Measurements from ENCODE around the gene OR4D6. TPM values are rescaled to one million over a fixed set of nuclear protein-coding genes. Genes with fewer than 3 reads are reported as not detected.
"Not testable (repeated sequence)": the region's sequence is repeated elsewhere in the genome, so short reads cannot be mapped to it uniquely, and the experiment has no call there.

OR4D6 gene
- total and polyA plus RNA-seq, 2 experiments from 2014 or later, result not detected

- no peak for DNase-seq
- Histone ChIP-seq H3K4me2 (ENCODE audit: unreplicated experiment) (no peak overlapping the region), H4K20me1 (ENCODE audit: insufficient read depth) (no peaks in the 10 kb centered on the region), H3K36me3 (ENCODE audit: low read depth) (no peaks in the 10 kb centered on the region), H3F3A (ENCODE audit: insufficient read depth) (no peaks in the 10 kb centered on the region), H3K79me2 (ENCODE audit: insufficient read depth) (no peaks in the 10 kb centered on the region), H3K9me2 (ENCODE audit: insufficient read depth) (no peaks in the 10 kb centered on the region), H3K9ac (no peak overlapping the region), H2AFZ (no peak overlapping the region), H3K9me3 (ENCODE audit: low read depth) (no peaks in the 10 kb centered on the region), H3K27ac (no peak overlapping the region), H3K4me3 (no peak overlapping the region), H3K27me3 (replicated peaks; ENCODE audit: insufficient read depth) (0 out of 2 replicates have a peak, but pooled peaks cover 14% of the 10 kb centered on the region), H3K4me1 (ENCODE audit: insufficient read depth) (no peaks in the 10 kb centered on the region)
- TF ChIP-seq EZH2phosphoT487 (IDR thresholded peaks at IDR 0.05; ENCODE audit: insufficient read depth, low read depth) (no peak), EZH2 (IDR thresholded peaks at IDR 0.05; ENCODE audit: insufficient read depth, poor library complexity, severe bottlenecking) (no peak)
- in situ Hi-C loops (cut with MboI), result no loop called here
- WGBS, 2 experiments (ENCODE audit: low coverage in 1 of 2, low lambda C conversion rate in 2 of 2, missing lambda C conversion rate in 2 of 2), result 49 to 50% methylated on average over 7 of the region's 7 CpGs
These were observed 19.0 kb upstream of the OR4D6 start for GRCh38 chr11:59437770-59438169.

GRCh38 chr11:59445624-59446023, 11.1 kb upstream of the OR4D6 start:
- DNase-seq; H3K9me2 ChIP-seq (ENCODE audit: insufficient read depth); H3F3A ChIP-seq (ENCODE audit: insufficient read depth); H3K4me1 ChIP-seq (ENCODE audit: insufficient read depth); H3K9me3 ChIP-seq (ENCODE audit: low read depth); H3K27ac ChIP-seq; H3K36me3 ChIP-seq (ENCODE audit: low read depth); H3K27me3 ChIP-seq (replicated peaks; ENCODE audit: insufficient read depth); H3K9ac ChIP-seq; H3K79me2 ChIP-seq (ENCODE audit: insufficient read depth); H3K4me2 ChIP-seq (ENCODE audit: unreplicated experiment); H2AFZ ChIP-seq; H3K4me3 ChIP-seq; H4K20me1 ChIP-seq (ENCODE audit: insufficient read depth); in situ Hi-C loops (cut with MboI): not testable (repeated sequence)
- WGBS, 2 experiments (ENCODE audit: low coverage in 1 of 2, low lambda C conversion rate in 2 of 2, missing lambda C conversion rate in 2 of 2), result 6% methylated on average over 1 of the region's 1 CpG

GRCh38 chr11:59448484-59448883, 8.3 kb upstream of the OR4D6 start:
- no peaks in the 10 kb centered on the region for H3F3A ChIP-seq (ENCODE audit: insufficient read depth)
- H3K9me2 ChIP-seq (ENCODE audit: insufficient read depth), result no peaks in the 10 kb centered on the region
- 12 to 15% methylated on average over 2 of the region's 2 CpGs for WGBS, 2 experiments (ENCODE audit: low coverage in 1 of 2, low lambda C conversion rate in 2 of 2, missing lambda C conversion rate in 2 of 2)
- no peak overlapping the region for H3K4me2 ChIP-seq (ENCODE audit: unreplicated experiment)
- H3K27ac ChIP-seq, result no peak overlapping the region
- H4K20me1 ChIP-seq (ENCODE audit: insufficient read depth), result no peaks in the 10 kb centered on the region
- in situ Hi-C loops (cut with MboI), result no loop called here
- no peak overlapping the region for H3K4me3 ChIP-seq
- H2AFZ ChIP-seq, result no peak overlapping the region
- H3K79me2 ChIP-seq (ENCODE audit: insufficient read depth), result no peaks in the 10 kb centered on the region
- DNase-seq, result no peak
- no peaks in the 10 kb centered on the region for H3K36me3 ChIP-seq (ENCODE audit: low read depth)
- no peaks in the 10 kb centered on the region for H3K4me1 ChIP-seq (ENCODE audit: insufficient read depth)
- no peaks in the 10 kb centered on the region for H3K9me3 ChIP-seq (ENCODE audit: low read depth)
- H3K9ac ChIP-seq, result no peak overlapping the region
- no peaks in the 10 kb centered on the region; the same call in 1 of the 2 replicates for H3K27me3 ChIP-seq (replicated peaks; ENCODE audit: insufficient read depth)
- TF ChIP-seq EZH2 (IDR thresholded peaks at IDR 0.05; ENCODE audit: insufficient read depth, poor library complexity, severe bottlenecking) (no peak), EZH2phosphoT487 (IDR thresholded peaks at IDR 0.05; ENCODE audit: insufficient read depth, low read depth) (no peak)

GRCh38 chr11:59459916-59460315, 3.2 kb downstream of the OR4D6 start:
- WGBS, 2 experiments (ENCODE audit: low coverage in 1 of 2, low lambda C conversion rate in 2 of 2, missing lambda C conversion rate in 2 of 2), result 18 to 20% methylated on average over 3 of the region's 3 CpGs
- H3F3A ChIP-seq (ENCODE audit: insufficient read depth), result 0 out of 2 replicates have a peak, but pooled peaks cover 10% of the 10 kb centered on the region
- H3K4me2 ChIP-seq (ENCODE audit: unreplicated experiment), result no peak overlapping the region
- no peak for DNase-seq
- in situ Hi-C loops (cut with MboI), result no loop called here
- H3K9me3 ChIP-seq (ENCODE audit: low read depth), result no peaks in the 10 kb centered on the region
- H3K4me1 ChIP-seq (ENCODE audit: insufficient read depth), result peaks cover 11% of the 10 kb centered on the region; the same call in 1 of the 2 replicates
- H4K20me1 ChIP-seq (ENCODE audit: insufficient read depth), result no peaks in the 10 kb centered on the region
- no peaks in the 10 kb centered on the region for H3K79me2 ChIP-seq (ENCODE audit: insufficient read depth)
- no peak overlapping the region for H2AFZ ChIP-seq
- H3K9ac ChIP-seq, result no peak overlapping the region
- no peaks in the 10 kb centered on the region for H3K9me2 ChIP-seq (ENCODE audit: insufficient read depth)
- TF ChIP-seq EZH2 (IDR thresholded peaks at IDR 0.05; ENCODE audit: insufficient read depth, poor library complexity, severe bottlenecking) (no peak), EZH2phosphoT487 (IDR thresholded peaks at IDR 0.05; ENCODE audit: insufficient read depth, low read depth) (no peak)
- no peak overlapping the region for H3K4me3 ChIP-seq
- H3K36me3 ChIP-seq (ENCODE audit: low read depth), result no peaks in the 10 kb centered on the region
- H3K27me3 ChIP-seq (replicated peaks; ENCODE audit: insufficient read depth), result no peaks in the 10 kb centered on the region
- no peak overlapping the region for H3K27ac ChIP-seq

- H3K27ac ChIP-seq, result no peak overlapping the region
- H3K4me1 ChIP-seq (ENCODE audit: insufficient read depth), result peaks cover 11% of the 10 kb centered on the region; the same call in 1 of the 2 replicates
- no peaks in the 10 kb centered on the region for H3K9me2 ChIP-seq (ENCODE audit: insufficient read depth)
- WGBS, 2 experiments (ENCODE audit: low coverage in 1 of 2, low lambda C conversion rate in 2 of 2, missing lambda C conversion rate in 2 of 2), result 1 to 4% methylated on average over 5 of the region's 5 CpGs
- H3F3A ChIP-seq (ENCODE audit: insufficient read depth), result 0 out of 2 replicates have a peak, but pooled peaks cover 10% of the 10 kb centered on the region
- no peaks in the 10 kb centered on the region for H3K27me3 ChIP-seq (replicated peaks; ENCODE audit: insufficient read depth)
- no peak overlapping the region for H3K9ac ChIP-seq
- no peak overlapping the region for H3K4me2 ChIP-seq (ENCODE audit: unreplicated experiment)
- peak; percentile 69 for DNase-seq
- H3K36me3 ChIP-seq (ENCODE audit: low read depth), result no peaks in the 10 kb centered on the region
- no peaks in the 10 kb centered on the region for H3K79me2 ChIP-seq (ENCODE audit: insufficient read depth)
- peak overlapping the region; percentile 4; the same call in 1 of the 2 replicates for H3K4me3 ChIP-seq
- no peak for TF ChIP-seq EZH2phosphoT487 (IDR thresholded peaks at IDR 0.05; ENCODE audit: insufficient read depth, low read depth)
- TF ChIP-seq EZH2 (IDR thresholded peaks at IDR 0.05; ENCODE audit: insufficient read depth, poor library complexity, severe bottlenecking), result no peak
- H2AFZ ChIP-seq, result no peak overlapping the region
- no peaks in the 10 kb centered on the region for H3K9me3 ChIP-seq (ENCODE audit: low read depth)
- no peaks in the 10 kb centered on the region for H4K20me1 ChIP-seq (ENCODE audit: insufficient read depth)
- in situ Hi-C loops (cut with MboI), result no loop called here
These were observed 6.5 kb downstream of the OR4D6 start for GRCh38 chr11:59463190-59463641.

All from GM23248 (cell line).